Astrocyte (in vitro differentiated cells and primary cell): ENCODE measurements around the gene MYBPC1. TPM values are rescaled to one million over a fixed set of nuclear protein-coding genes. Genes with fewer than 3 reads are reported as not detected.

ENCODE experiments used
- DNase-seq: peaks from one replicate; pipeline ENCODE4 v3.0.0-alpha.2; 2010; ENCODE audit warnings: low read depth
- FAIRE-seq: peaks from 2 replicates; lab custom pipeline; 2011; peaks lifted over from hg19 to GRCh38; lab: Jason Lieb, UNC
- H2AFZ ChIP-seq: 2 replicates; pipeline ENCODE4 v1.6.0; 2012; ENCODE audit warnings: low read depth, low read length, inconsistent platforms
- H3K27ac ChIP-seq: 2 replicates; pipeline ENCODE4 v1.5.1; 2011; ENCODE audit warnings: low read depth, low read length, inconsistent platforms
- H3K27me3 ChIP-seq: 2 replicates; pipeline ENCODE4 v1.6.0; 2011; ENCODE audit warnings: low read length, inconsistent platforms; ENCODE audit not compliant: insufficient read depth
- H3K36me3 ChIP-seq: 2 replicates; pipeline ENCODE4 v1.5.1; 2011; ENCODE audit warnings: low read length, inconsistent platforms; ENCODE audit not compliant: insufficient read depth
- H3K4me1 ChIP-seq: 2 replicates; pipeline ENCODE4 v1.5.1; 2011; ENCODE audit warnings: low read length, inconsistent platforms; ENCODE audit not compliant: insufficient read depth
- H3K4me2 ChIP-seq: 2 replicates; pipeline ENCODE4 v1.6.0; 2012; ENCODE audit warnings: low read length, inconsistent platforms
- H3K4me3 ChIP-seq: 2 replicates; pipeline ENCODE4 v1.5.1; 2011; ENCODE audit warnings: low read depth, mild to moderate bottlenecking, low read length, inconsistent platforms; ENCODE audit not compliant: insufficient read depth
- H3K79me2 ChIP-seq: 2 replicates; pipeline ENCODE4 v1.6.0; 2012; ENCODE audit warnings: mild to moderate bottlenecking, low read length, inconsistent platforms; ENCODE audit not compliant: insufficient read depth
- H3K9ac ChIP-seq: 2 replicates; pipeline ENCODE4 v1.6.0; 2012; ENCODE audit warnings: mild to moderate bottlenecking, low read length, inconsistent platforms
- H3K9me3 ChIP-seq: 2 replicates; pipeline ENCODE4 v1.5.1; 2012; ENCODE audit warnings: low read depth, mild to moderate bottlenecking, low read length, inconsistent platforms; ENCODE audit not compliant: insufficient read depth
- H4K20me1 ChIP-seq: 2 replicates; pipeline ENCODE4 v1.6.0; 2012; ENCODE audit warnings: low read length, inconsistent platforms; ENCODE audit not compliant: insufficient read depth
- H3K27ac Mint-ChIP-seq: one replicate; pipeline ENCODE4 v1.8.0; 2021; ENCODE audit warnings: mild to moderate bottlenecking, mixed read lengths; ENCODE audit not compliant: unreplicated experiment
- H3K27me3 Mint-ChIP-seq: one replicate; pipeline ENCODE4 v1.8.0; 2021; ENCODE audit warnings: low read depth, mixed read lengths; ENCODE audit not compliant: unreplicated experiment
- H3K36me3 Mint-ChIP-seq: one replicate; pipeline ENCODE4 v1.8.0; 2021; ENCODE audit warnings: low read depth, mixed read lengths; ENCODE audit not compliant: unreplicated experiment
- H3K4me1 Mint-ChIP-seq: one replicate; pipeline ENCODE4 v1.8.0; 2021; ENCODE audit warnings: low read depth, mixed read lengths; ENCODE audit not compliant: unreplicated experiment
- H3K4me3 Mint-ChIP-seq: one replicate; pipeline ENCODE4 v1.8.0; 2021; ENCODE audit warnings: mild to moderate bottlenecking, moderate library complexity, mixed read lengths; ENCODE audit not compliant: unreplicated experiment
- H3K9me3 Mint-ChIP-seq: one replicate; pipeline ENCODE4 v1.8.0; 2021; ENCODE audit warnings: mild to moderate bottlenecking, mixed read lengths; ENCODE audit not compliant: unreplicated experiment
- CTCF ChIP-seq: IDR thresholded peaks from 2 replicates; pipeline ENCODE4 v1.5.1; 2011; ENCODE audit warnings: low read depth, mild to moderate bottlenecking, inconsistent platforms, low read length, moderate library complexity; ENCODE audit not compliant: insufficient read depth
- EZH2 ChIP-seq: IDR thresholded peaks from 2 replicates; pipeline ENCODE4 v1.6.1; 2012; ENCODE audit warnings: mild to moderate bottlenecking, low read length, inconsistent platforms; ENCODE audit not compliant: insufficient read depth
- total RNA-seq: library from RNA; stranded (reverse); gene quantifications from 2 replicates; pipeline ENCODE4 v1.2.1, GENCODE V29; 2021

The MYBPC1 gene
- total RNA-seq, 1 donor from 2014 or later, result not detected

GRCh38 chr12:101697197-101697929, 102.6 kb downstream of the MYBPC1 start, which contains the start of gene CHPT1:
TSS of gene CHPT1 (plus strand) at chr12:101697640. CDS start at chr12:101697862, 222 bp downstream.
- H3K4me2 ChIP-seq, result peak within 1 kb of the TSS; percentile 98
- H3K4me1 Mint-ChIP-seq, result peaks cover 4% of the 10 kb centered on the region
- H3K4me1 ChIP-seq, result peaks cover 6% of the 10 kb centered on the region
- H3K4me3 Mint-ChIP-seq, result peak within 1 kb of the TSS; percentile 91
- H4K20me1 ChIP-seq, result peaks cover 8% of the 10 kb centered on the region
- H2AFZ ChIP-seq, result peak within 1 kb of the TSS; percentile 99
- H3K4me3 ChIP-seq, result peak within 1 kb of the TSS; percentile 78
- H3K79me2 ChIP-seq, result peaks cover 30% of the 10 kb centered on the region
- no peaks in the 10 kb centered on the region for H3K9me3 ChIP-seq
- H3K27ac ChIP-seq, result peak within 1 kb of the TSS; percentile 39
- no peak for TF ChIP-seq CTCF
- no peak for TF ChIP-seq EZH2
- H3K36me3 ChIP-seq, result no peaks in the 10 kb centered on the region
- H3K27me3 Mint-ChIP-seq, result peaks cover 4% of the 10 kb centered on the region
- peak within 1 kb of the TSS; percentile 79 for H3K27ac Mint-ChIP-seq
- peak; percentile 7 for DNase-seq
- no peaks in the 10 kb centered on the region for H3K9me3 Mint-ChIP-seq
- no peaks in the 10 kb centered on the region for H3K36me3 Mint-ChIP-seq
- no peaks in the 10 kb centered on the region for H3K27me3 ChIP-seq
- H3K9ac ChIP-seq, result peak within 1 kb of the TSS; percentile 89
- FAIRE-seq, result no peak

- FAIRE-seq (no peak), DNase-seq (peak; percentile 26)
- peak overlapping the region; percentile 72 for H3K4me3 ChIP-seq
- H3K27me3 ChIP-seq, result no peaks in the 10 kb centered on the region
- peak overlapping the region; percentile 94 for H2AFZ ChIP-seq
- H3K36me3 Mint-ChIP-seq, result no peaks in the 10 kb centered on the region
- peak overlapping the region; percentile 39 for H3K27ac ChIP-seq
- H3K9me3 ChIP-seq, result no peaks in the 10 kb centered on the region
- peak overlapping the region; percentile 98 for H3K4me2 ChIP-seq
- no peaks in the 10 kb centered on the region for H3K9me3 Mint-ChIP-seq
- peaks cover 6% of the 10 kb centered on the region for H3K4me1 ChIP-seq
- peaks cover 4% of the 10 kb centered on the region for H3K27me3 Mint-ChIP-seq
- H3K79me2 ChIP-seq, result peaks cover 30% of the 10 kb centered on the region
- peak overlapping the region; percentile 89 for H3K9ac ChIP-seq
- H4K20me1 ChIP-seq, result peaks cover 8% of the 10 kb centered on the region
- H3K36me3 ChIP-seq, result no peaks in the 10 kb centered on the region
- H3K4me1 Mint-ChIP-seq, result peaks cover 4% of the 10 kb centered on the region
- H3K27ac Mint-ChIP-seq, result peak overlapping the region; percentile 79
- peak overlapping the region; percentile 91 for H3K4me3 Mint-ChIP-seq
- TF ChIP-seq CTCF (no peak), EZH2 (no peak)
Observed at GRCh38 chr12:101697930-101698799, 103.4 kb downstream of the MYBPC1 start.
